Astrocyte (in vitro differentiated cells and primary cell): ENCODE data around the gene DPP9. TPM values are rescaled to one million over a fixed set of nuclear protein-coding genes. Genes with fewer than 3 reads are reported as not detected.
"Not testable (repeated sequence)": the region's sequence is repeated elsewhere in the genome, so short reads cannot be mapped to it uniquely, and the experiment has no call there.

Experiments used
- DNase-seq: peaks from one replicate; pipeline ENCODE4 v3.0.0-alpha.2; 2010; ENCODE audit warnings: low read depth
- FAIRE-seq: peaks from 2 replicates; lab custom pipeline; 2011; peaks lifted over from hg19 to GRCh38; lab: Jason Lieb, UNC
- H2AFZ ChIP-seq: 2 replicates; pipeline ENCODE4 v1.6.0; 2012; ENCODE audit warnings: low read depth, low read length, inconsistent platforms
- H3K27ac ChIP-seq: 2 replicates; pipeline ENCODE4 v1.5.1; 2011; ENCODE audit warnings: low read depth, low read length, inconsistent platforms
- H3K27me3 ChIP-seq: 2 replicates; pipeline ENCODE4 v1.6.0; 2011; ENCODE audit warnings: low read length, inconsistent platforms; ENCODE audit not compliant: insufficient read depth
- H3K36me3 ChIP-seq: 2 replicates; pipeline ENCODE4 v1.5.1; 2011; ENCODE audit warnings: low read length, inconsistent platforms; ENCODE audit not compliant: insufficient read depth
- H3K4me1 ChIP-seq: 2 replicates; pipeline ENCODE4 v1.5.1; 2011; ENCODE audit warnings: low read length, inconsistent platforms; ENCODE audit not compliant: insufficient read depth
- H3K4me2 ChIP-seq: 2 replicates; pipeline ENCODE4 v1.6.0; 2012; ENCODE audit warnings: low read length, inconsistent platforms
- H3K4me3 ChIP-seq: 2 replicates; pipeline ENCODE4 v1.5.1; 2011; ENCODE audit warnings: low read depth, mild to moderate bottlenecking, low read length, inconsistent platforms; ENCODE audit not compliant: insufficient read depth
- H3K79me2 ChIP-seq: 2 replicates; pipeline ENCODE4 v1.6.0; 2012; ENCODE audit warnings: mild to moderate bottlenecking, low read length, inconsistent platforms; ENCODE audit not compliant: insufficient read depth
- H3K9ac ChIP-seq: 2 replicates; pipeline ENCODE4 v1.6.0; 2012; ENCODE audit warnings: mild to moderate bottlenecking, low read length, inconsistent platforms
- H3K9me3 ChIP-seq: 2 replicates; pipeline ENCODE4 v1.5.1; 2012; ENCODE audit warnings: low read depth, mild to moderate bottlenecking, low read length, inconsistent platforms; ENCODE audit not compliant: insufficient read depth
- H4K20me1 ChIP-seq: 2 replicates; pipeline ENCODE4 v1.6.0; 2012; ENCODE audit warnings: low read length, inconsistent platforms; ENCODE audit not compliant: insufficient read depth
- H3K27ac Mint-ChIP-seq: one replicate; pipeline ENCODE4 v1.8.0; 2021; ENCODE audit warnings: mild to moderate bottlenecking, mixed read lengths; ENCODE audit not compliant: unreplicated experiment
- H3K27me3 Mint-ChIP-seq: one replicate; pipeline ENCODE4 v1.8.0; 2021; ENCODE audit warnings: low read depth, mixed read lengths; ENCODE audit not compliant: unreplicated experiment
- H3K36me3 Mint-ChIP-seq: one replicate; pipeline ENCODE4 v1.8.0; 2021; ENCODE audit warnings: low read depth, mixed read lengths; ENCODE audit not compliant: unreplicated experiment
- H3K4me1 Mint-ChIP-seq: one replicate; pipeline ENCODE4 v1.8.0; 2021; ENCODE audit warnings: low read depth, mixed read lengths; ENCODE audit not compliant: unreplicated experiment
- H3K4me3 Mint-ChIP-seq: one replicate; pipeline ENCODE4 v1.8.0; 2021; ENCODE audit warnings: mild to moderate bottlenecking, moderate library complexity, mixed read lengths; ENCODE audit not compliant: unreplicated experiment
- H3K9me3 Mint-ChIP-seq: one replicate; pipeline ENCODE4 v1.8.0; 2021; ENCODE audit warnings: mild to moderate bottlenecking, mixed read lengths; ENCODE audit not compliant: unreplicated experiment
- EZH2 ChIP-seq: IDR thresholded peaks from 2 replicates; pipeline ENCODE4 v1.6.1; 2012; ENCODE audit warnings: mild to moderate bottlenecking, low read length, inconsistent platforms; ENCODE audit not compliant: insufficient read depth
- total RNA-seq: library from RNA; stranded (reverse); gene quantifications from 2 replicates; pipeline ENCODE4 v1.2.1, GENCODE V29; 2021
- TF ChIP-seq, protein P1 (sequence below): IDR thresholded peaks from 2 replicates; pipeline ENCODE4 v1.5.1; 2011; ENCODE audit warnings: low read depth, mild to moderate bottlenecking, inconsistent platforms, low read length, moderate library complexity; ENCODE audit not compliant: insufficient read depth

The DPP9 gene
- total RNA-seq, 1 donor from 2014 or later = 50.0 TPM

DNA sequence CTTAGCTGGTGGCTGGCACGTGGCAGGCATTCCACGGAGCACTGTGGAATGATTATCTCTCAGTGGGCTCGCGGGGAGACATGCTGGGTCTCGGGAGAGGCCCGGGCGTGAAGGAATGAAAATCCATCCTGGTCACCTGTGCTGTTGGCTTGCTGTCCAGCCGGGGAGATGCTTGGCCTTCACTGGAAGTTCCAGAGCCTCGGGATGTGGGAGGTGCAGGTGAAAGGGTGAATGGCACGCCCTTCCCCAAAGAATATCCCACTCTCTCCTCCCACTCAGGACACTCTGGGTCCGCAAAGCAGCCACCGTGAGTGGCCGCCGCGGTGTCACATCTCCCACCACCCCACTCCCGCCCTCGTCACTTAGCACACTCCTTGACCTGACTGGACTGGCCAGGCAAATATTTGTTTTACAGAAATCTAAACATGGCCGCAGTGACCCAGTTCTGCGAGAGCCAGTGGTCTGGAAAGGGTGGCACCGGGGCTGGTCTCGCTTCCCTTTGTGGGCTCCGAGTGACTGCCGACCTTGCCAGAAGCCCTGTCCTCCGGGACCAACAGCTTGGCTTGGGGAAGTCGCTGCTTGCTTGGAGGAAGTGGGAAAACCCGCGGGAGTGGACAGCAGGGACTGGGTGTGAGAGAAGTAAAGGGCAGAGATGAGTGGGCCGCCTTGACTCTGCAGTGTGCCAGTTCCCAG, 8.0 kb downstream of the DPP9 start:
- no peaks in the 10 kb centered on the region for H3K9me3 ChIP-seq
- H3K27ac ChIP-seq = peak overlapping the region; percentile 33
- Mint-ChIP-seq H3K9me3 (no peaks in the 10 kb centered on the region), H3K4me1 (peaks cover 11% of the 10 kb centered on the region), H3K4me3 (no peak overlapping the region), H3K36me3 (peaks cover 16% of the 10 kb centered on the region), H3K27ac (no peak overlapping the region), H3K27me3 (no peaks in the 10 kb centered on the region)
- no peak for TF ChIP-seq EZH2
- TF ChIP-seq, protein P1, sequence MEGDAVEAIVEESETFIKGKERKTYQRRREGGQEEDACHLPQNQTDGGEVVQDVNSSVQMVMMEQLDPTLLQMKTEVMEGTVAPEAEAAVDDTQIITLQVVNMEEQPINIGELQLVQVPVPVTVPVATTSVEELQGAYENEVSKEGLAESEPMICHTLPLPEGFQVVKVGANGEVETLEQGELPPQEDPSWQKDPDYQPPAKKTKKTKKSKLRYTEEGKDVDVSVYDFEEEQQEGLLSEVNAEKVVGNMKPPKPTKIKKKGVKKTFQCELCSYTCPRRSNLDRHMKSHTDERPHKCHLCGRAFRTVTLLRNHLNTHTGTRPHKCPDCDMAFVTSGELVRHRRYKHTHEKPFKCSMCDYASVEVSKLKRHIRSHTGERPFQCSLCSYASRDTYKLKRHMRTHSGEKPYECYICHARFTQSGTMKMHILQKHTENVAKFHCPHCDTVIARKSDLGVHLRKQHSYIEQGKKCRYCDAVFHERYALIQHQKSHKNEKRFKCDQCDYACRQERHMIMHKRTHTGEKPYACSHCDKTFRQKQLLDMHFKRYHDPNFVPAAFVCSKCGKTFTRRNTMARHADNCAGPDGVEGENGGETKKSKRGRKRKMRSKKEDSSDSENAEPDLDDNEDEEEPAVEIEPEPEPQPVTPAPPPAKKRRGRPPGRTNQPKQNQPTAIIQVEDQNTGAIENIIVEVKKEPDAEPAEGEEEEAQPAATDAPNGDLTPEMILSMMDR = no peak
- no peak for FAIRE-seq
- H3K9ac ChIP-seq = no peak overlapping the region
- H3K79me2 ChIP-seq = peaks cover 65% of the 10 kb centered on the region
- peaks cover 47% of the 10 kb centered on the region for H3K4me1 ChIP-seq
- peaks cover 37% of the 10 kb centered on the region for H3K36me3 ChIP-seq
- H2AFZ ChIP-seq = no peak overlapping the region
- H3K4me3 ChIP-seq = no peak overlapping the region
- no peaks in the 10 kb centered on the region for H4K20me1 ChIP-seq
- H3K4me2 ChIP-seq = no peak overlapping the region
- DNase-seq = no peak
- H3K27me3 ChIP-seq = no peaks in the 10 kb centered on the region

DNA sequence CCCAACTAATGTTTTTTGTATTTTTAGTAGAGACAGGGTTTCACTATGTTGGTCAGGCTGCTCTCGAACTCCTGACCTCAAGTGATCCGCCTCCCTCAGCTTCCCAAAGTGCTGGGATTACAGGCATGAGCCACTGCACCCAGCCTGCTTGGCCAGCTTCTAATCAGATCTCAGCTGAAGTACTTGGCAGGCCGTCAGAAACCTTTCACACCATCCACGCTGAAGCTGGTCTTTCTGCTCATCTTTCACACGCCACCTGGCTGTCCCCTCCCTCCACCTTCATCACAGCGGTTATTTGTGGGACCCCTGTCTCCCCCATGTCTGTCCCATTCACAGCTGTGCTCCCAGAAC, 8.5 kb downstream of the DPP9 start:
- H3K4me3 Mint-ChIP-seq, H4K20me1 ChIP-seq, H3K27ac Mint-ChIP-seq, H3K4me2 ChIP-seq, FAIRE-seq, H3K9me3 ChIP-seq, H3K4me3 ChIP-seq, H3K9me3 Mint-ChIP-seq, H2AFZ ChIP-seq, H3K27me3 ChIP-seq, DNase-seq, H3K27me3 Mint-ChIP-seq, H3K9ac ChIP-seq, H3K27ac ChIP-seq: not testable (repeated sequence)
- H3K4me1 ChIP-seq = peaks cover 47% of the 10 kb centered on the region
- H3K4me1 Mint-ChIP-seq = peaks cover 11% of the 10 kb centered on the region
- peaks cover 16% of the 10 kb centered on the region for H3K36me3 Mint-ChIP-seq
- peaks cover 65% of the 10 kb centered on the region for H3K79me2 ChIP-seq
- peaks cover 42% of the 10 kb centered on the region for H3K36me3 ChIP-seq

DNA sequence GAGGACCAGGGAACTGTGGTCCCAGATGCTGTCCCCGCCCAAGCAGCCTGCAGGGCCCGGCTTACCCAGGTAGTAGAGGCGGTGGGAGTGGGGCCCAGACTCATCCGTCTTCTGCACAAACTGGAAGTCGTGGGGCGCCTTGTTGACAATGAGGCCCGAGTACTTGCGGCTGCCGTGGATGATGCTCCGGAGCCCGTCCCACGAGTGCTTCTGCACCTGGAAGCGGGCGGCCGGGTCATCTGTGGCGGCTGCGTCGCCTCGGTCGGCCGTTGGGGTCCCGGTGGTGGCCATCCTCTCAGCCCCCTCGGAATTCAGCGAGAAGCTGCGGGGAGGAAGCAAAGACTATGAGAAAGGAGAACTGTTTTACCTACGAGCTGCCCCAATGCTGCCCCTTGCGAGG, 9.6 kb downstream of the DPP9 start:
- TF ChIP-seq, protein P1 = no peak
- H3K4me1 ChIP-seq = peaks cover 58% of the 10 kb centered on the region
- peak overlapping the region; percentile 92 for H3K27ac ChIP-seq
- peaks cover 51% of the 10 kb centered on the region for H3K36me3 ChIP-seq
- H3K4me1 Mint-ChIP-seq = peaks cover 17% of the 10 kb centered on the region
- no peak overlapping the region for H3K27ac Mint-ChIP-seq
- FAIRE-seq = no peak
- H3K27me3 ChIP-seq = no peaks in the 10 kb centered on the region
- no peaks in the 10 kb centered on the region for H4K20me1 ChIP-seq
- H2AFZ ChIP-seq = no peak overlapping the region
- peaks cover 20% of the 10 kb centered on the region for H3K36me3 Mint-ChIP-seq
- H3K4me3 ChIP-seq = no peak overlapping the region
- no peak overlapping the region for H3K4me3 Mint-ChIP-seq
- H3K9me3 ChIP-seq = no peaks in the 10 kb centered on the region
- no peaks in the 10 kb centered on the region for H3K27me3 Mint-ChIP-seq
- H3K4me2 ChIP-seq = peak overlapping the region; percentile 38
- H3K9ac ChIP-seq = peak overlapping the region; percentile 54
- peaks cover 60% of the 10 kb centered on the region for H3K79me2 ChIP-seq
- no peak for DNase-seq
- H3K9me3 Mint-ChIP-seq = no peaks in the 10 kb centered on the region
